Superior temporal gyrus (tissue), 1 donor: ENCODE data around the gene PMM2.
"Not testable (repeated sequence)": the region's sequence is repeated elsewhere in the genome, so short reads cannot be mapped to it uniquely, and the experiment has no call there.

Source experiments
- DNase-seq: peaks from one replicate; pipeline ENCODE4 v3.0.0-alpha.2; 2016; ENCODE audit errors: extremely low spot score

Gene PMM2

DNA sequence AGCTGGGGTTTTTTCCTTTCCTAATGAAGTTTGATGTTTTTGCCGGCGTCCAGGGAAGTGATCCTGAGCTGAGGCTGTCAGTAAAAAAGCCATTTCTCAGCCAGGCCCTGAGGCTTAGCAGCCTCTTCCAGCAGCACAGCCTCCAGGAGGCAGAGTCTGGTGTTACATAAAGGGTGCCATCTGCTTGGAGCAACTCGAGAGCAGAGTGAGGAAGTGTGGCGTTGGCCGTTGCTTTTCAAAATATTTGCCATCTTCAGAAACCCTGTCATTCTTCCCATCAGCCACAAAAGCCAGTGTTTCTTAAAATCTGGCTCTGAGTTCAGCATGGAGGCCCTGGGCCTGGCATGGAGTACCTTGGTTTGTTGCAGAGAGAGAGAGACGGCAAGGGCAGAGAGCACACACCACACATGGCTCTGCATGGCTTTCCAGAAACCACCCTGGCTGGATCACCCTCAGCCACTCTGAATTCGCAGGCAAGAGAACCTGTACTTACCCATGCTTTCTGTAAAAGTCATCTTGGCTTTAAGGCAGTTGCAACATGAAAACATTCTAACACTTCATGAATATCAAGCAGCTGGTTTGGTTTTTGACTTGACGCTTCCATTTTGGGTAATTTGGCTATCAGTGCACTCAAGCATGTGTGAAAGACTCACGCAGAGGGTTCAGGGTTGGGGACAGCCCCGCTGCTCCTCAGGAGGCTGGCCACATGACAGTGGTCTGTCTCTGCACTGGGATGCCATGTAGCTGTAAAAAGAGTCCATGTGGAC, 21.0 kb downstream of the PMM2 start:
- no peak for DNase-seq

DNA sequence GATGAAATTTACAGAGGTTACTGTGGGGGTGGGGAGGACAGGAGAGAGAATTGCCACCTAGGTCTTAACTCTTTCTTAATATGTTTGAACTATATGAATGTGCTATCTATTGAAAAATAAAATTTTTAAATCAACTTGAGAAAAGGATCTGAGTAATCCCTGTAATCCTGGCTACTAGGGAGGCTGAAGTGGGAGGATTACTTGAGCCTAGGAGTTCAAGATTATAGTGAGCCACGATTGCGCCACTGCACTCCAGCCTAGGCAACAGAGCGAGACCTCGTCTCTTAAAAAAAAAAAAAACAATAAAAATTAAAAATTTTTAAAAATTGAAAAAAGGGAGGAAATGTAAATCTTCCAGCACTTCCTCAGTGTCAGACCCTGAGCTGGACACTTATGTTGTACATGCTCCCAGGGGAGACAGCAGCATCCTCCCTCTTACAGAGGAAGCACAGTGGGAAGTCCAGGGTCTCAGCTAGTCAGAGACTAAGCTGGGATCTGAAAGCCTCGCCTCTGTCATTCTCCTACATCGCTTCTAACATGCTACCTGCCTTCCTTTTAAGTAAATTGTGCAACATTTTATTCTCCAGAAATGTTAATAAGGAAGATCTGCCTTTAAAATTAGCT, 21.9 kb downstream of the PMM2 start:
- DNase-seq, result no peak

DNA sequence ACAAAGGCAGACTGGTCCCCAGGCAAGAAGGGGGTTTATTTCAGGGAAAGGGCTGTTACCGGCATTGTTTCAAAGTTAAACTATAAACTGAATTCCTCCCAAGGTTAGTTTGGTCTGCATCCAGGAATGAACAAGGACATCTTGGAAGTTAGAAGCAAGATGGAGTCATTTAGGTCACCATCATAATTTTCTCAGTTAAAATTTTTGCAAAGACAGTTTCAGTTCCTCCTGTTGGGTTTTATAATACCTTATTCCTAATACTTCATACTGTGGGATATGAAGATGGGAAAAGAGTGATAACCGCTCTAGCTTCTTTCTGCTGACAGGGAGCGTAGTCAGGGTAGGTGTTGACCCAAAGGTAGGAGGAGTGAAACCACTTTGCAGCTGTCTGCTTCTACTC, 24.8 kb downstream of the PMM2 start:
- no peak for DNase-seq

DNA sequence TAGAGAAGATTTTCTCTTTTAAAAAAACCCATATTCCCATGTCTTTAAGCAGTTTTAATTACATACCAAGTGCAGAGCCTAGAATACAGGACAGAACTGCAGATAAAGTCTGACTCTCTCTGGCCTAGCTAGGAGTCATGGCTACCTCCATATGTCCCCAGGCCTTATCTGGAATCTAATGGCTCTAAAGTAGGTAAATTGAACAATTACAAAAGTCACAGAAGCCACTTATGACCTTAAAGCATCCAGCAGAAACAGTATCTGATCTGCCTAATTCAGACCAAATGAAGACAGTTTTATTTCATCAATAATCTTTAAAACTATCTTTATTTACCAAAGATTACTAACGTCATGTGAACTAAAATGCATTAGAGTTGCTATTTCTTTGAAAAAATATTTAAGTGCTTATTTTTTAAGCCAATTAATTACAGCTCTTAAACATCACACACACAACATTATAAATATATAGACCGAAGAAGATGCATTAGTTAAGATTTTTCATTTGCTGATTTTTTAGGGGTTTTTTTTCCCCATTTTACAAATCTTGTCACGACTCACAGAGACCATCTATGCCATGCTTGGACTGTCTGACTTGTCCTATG, 28.7 kb downstream of the PMM2 start:
- no peak for DNase-seq

DNA sequence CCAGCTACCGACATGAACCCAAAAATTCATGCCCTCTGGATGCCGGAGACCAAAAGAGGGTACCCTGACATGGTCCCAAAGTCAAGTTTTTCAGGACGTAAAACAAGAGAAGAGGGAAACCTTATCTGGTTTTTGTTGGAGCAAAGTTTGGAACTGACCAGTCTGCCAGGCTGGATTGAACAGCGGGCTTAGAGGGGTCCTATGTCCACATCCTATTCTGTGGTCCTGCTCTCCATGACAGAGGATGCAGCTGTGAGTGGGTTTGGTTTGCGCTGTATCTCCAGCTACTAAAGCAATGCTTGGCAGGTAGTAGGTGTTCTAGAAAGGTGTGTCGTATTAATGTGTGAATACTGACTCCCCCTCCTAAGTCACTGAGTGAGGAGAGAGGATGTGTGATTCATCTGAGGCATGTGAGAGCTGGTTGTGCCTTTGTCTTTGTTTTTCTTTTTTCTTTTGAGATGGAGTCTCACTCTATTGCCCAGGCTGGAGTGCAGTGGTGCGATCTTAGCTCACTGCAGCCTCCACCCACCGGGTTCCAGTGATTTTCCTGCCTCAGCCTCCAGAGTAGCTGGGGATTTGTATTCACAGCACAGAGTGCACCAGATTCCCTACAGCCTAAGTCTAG, 31.0 kb downstream of the PMM2 start:
- DNase-seq, result no peak

DNA sequence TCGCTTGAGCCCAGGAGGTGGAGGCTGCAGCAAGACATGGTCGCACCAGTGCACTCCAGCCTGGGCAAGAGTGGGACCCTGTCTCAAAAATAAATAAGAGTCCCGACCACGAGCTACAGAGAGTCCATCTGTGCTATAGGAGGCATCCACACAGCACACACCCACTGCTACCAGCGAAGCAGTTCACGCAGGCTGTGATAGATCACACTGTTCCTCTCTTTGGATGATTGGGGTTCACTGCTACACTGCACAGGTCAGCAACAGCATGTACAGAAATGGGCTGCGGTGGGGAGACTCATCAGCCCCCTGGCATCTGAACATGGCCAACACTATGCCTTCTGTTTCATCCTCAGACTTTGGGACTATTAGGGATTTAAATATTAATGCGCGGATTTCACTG, 33.8 kb downstream of the PMM2 start:
- no peak for DNase-seq

DNA sequence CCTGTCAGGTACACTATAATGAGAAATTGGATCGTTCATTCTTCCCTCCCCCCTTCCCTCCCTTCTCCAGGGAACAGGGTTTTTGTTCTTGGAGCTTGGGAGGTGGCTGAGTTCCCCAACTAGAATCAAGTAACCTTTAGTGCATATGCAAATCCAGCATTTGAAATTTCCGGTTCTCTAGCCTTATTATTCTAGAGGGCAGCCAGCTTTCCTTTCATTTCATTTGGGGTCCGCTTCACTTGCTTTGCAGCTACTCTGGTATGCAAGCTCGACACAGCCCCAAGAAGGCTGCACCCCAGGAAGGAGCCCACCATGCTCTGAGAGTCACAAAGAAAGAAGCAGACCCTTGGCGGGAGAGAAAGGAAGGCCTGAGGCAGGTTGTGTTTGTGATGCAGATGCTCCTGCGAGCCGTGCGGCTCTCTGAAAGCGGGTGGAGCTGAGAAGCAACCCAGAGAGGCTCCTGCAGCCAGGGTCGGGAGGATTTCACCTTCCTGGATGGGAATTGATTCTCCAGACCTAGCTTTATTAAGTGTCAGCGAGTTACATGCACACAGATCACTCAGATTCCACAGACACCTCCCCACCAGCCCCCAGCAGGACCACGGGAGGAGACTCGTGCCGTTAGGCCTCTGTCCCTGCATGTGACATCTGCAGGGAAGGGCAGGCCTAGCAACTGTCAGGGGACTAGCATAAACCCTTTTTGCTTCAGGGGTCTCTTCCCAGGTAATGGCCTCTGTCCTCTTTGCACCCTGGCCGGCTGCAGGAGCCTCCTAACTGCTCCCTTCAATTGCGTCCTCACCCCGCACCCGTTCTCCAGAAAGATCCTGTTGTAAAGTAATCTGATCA, 34.5 kb downstream of the PMM2 start:
- DNase-seq, result no peak

DNA sequence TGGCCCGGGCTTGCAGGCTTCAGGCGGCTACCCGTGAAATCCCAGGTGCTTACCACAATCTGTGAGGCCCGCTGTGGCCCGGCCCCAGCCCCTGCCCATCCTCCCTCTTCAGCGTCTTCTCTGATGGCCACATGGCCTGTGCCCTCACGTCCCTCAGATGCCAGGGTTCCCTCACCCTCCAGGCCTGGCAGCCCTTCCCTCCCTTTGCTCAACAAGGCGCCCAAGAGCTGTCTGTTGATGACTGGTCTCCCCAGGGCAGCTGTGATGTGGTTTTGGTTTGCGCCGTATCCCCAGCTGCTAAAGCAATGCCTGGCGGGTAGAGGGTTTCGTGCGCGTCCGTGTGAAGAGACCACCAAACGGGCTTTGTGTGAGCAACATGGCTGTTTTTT, 35.1 kb downstream of the PMM2 start:
- DNase-seq, result no peak

DNA sequence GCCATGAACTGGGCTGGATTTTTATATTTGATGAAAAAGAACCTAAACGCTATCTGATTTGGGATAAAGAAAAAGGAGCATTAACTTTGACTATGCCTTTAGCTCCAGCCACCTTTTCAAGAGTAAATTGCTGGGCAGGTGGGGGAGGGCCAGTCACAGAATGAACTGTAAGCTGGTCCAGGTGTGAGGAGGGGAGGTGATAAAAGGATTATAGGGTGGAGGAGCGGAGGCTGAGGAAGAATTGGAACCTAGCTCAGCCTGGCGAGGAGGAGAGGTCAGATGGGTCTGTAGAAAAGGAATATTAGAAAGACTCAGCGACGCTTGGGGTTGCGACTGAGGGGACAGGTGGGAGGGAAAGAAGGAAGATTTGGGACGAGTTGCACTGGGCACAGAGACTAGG, 39.2 kb downstream of the PMM2 start:
- DNase-seq, result not testable (repeated sequence)

DNA sequence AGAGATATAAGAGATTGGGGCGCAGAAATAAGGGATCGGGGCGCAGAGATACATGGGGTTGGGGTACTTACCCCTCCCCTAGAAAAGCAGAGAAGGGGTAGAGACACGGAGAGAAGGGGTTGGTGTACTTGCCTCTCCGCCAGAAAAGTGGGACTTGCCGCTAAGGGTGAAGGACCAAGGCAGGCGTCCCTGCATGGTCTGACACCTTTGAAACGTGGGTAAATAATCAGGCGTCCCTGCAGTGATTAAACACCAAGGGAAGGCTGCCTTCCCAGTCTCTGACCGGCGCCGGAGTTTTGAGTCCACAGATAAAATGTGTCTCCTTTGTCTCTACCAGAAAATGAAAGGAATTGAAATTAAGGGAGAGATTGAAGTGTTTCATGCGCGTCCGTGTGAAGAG, 40.0 kb downstream of the PMM2 start:
- not testable (repeated sequence) for DNase-seq

DNA sequence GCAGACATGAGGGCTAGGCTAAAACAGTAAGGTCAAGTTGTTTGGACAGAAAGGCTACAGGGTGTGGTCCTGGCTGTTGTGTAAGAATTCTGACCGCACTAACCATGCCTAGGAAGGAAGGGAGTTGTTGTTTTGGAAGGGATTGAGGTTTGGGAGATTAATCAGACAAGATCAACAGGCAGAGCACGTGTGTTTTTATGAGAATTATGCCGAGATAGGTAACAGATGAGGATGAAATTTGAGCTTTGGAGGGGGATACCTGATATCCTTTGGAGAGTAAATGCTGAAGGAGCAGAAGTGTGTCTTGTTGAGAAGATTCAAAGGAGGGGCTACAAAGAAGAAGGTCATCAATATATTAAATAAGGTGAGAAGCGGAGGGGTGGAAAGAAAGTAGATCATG, 44.4 kb downstream of the PMM2 start:
- not testable (repeated sequence) for DNase-seq

DNA sequence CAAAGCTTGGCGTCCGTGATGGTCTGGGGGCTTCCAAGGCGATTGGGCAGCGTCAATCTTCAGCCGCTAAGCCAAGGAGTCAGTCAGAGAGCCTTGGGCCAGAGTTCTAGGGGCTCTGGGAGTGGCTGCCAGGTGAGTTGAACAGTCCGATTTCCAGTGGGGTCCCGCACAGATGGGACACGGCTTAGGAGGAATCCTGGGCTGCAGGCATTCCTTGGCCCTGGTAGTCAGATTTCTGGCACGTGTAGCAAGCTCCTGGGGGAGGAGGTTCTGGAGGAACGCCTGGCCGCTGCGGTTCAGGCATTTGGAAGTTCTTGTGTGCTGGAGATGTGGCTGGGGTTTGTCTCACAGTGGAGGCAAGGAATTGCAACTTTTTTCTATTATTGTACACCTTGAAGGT, 45.7 kb downstream of the PMM2 start:
- DNase-seq, result not testable (repeated sequence)

DNA sequence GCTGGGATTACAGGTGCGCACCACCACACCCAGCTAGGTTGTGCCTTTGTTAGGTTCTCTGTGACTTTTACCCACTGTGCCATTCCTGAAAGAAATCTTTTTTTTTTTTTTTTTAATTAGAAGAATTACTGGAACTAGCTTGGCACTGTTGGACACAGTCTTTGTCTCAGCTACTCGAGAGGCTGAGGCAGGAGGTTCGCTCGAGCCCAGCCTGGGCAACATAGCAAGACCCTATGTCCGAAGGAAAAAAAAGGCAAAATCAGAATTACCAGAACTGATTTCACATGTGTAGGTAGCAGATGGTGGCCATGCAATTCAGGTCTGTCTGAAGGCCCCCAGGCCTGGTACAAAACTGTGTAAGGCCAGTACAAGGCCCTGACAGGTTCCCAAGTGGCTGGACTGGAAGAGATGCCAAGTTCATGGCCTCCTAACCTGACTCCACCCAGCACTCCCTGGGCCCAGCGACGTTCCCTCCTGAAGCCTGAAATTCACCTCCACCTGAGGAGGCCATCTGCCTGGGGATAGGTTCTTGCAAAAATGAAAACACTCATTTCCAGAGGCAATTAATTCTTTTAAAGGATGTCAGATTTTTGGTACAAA, 48.2 kb downstream of the PMM2 start:
- DNase-seq, result no peak

DNA sequence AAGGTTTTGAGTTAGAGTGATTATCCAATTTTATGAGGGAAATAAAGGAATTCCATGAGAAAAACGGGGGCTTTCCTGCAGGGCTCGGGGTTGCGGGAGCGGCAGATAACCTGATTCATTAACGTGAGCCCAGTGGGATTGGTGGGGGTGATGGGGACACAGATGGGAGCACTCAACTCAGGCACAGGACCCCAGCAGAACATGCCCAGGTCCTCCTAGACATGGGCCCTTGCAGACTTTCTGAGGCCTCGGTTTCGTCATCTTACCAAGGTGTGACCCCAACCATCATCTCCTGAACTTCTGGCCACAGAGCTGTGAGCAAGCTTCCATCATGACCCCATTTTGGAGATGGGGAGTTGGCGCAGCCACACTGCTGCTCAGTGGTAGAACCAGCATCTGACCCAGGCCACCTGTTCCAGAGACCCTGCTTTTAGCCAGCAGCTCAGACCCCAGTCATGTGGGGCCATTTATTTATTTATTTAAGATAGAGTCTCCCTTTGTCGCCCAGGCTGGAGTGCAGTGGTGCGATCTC, 48.8 kb downstream of the PMM2 start:
- no peak for DNase-seq

DNA sequence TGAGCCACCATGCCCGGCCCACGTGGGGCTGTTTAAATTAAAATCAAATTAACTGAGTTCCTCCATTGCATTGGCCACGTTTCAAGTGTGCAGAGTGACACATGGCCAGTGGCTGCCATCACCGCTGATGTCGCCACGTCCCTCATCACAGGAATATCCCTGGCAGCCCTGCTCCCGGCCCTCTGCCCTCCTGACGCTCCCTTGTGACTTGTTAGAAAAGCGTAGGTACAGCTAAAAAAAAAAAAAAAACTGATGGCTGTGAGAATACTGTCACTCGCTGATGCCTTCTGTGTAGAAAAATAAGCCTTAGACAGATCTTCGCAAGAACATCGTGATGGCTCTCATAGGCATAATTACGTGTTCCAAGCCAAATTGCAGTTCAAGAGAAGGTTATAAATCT, 49.5 kb downstream of the PMM2 start:
- DNase-seq, result no peak

DNA sequence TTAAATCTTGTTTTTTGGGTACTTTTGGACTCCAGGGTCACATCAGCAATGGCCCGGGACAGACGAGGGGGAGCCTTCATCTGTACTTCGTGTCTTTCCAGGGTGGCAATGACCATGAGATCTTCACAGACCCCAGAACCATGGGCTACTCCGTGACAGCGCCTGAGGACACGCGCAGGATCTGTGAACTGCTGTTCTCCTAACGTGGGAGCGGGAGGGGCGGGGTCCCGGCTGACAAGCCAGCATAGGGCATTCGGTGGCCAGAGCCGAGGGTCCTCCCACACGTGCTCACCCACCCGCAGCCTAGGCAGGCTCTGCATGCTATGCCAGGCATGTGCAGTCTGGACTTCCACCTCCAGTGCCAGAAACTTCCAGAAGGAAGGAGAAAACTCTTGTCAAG, 50.0 kb downstream of the PMM2 start:
- DNase-seq, result no peak

DNA sequence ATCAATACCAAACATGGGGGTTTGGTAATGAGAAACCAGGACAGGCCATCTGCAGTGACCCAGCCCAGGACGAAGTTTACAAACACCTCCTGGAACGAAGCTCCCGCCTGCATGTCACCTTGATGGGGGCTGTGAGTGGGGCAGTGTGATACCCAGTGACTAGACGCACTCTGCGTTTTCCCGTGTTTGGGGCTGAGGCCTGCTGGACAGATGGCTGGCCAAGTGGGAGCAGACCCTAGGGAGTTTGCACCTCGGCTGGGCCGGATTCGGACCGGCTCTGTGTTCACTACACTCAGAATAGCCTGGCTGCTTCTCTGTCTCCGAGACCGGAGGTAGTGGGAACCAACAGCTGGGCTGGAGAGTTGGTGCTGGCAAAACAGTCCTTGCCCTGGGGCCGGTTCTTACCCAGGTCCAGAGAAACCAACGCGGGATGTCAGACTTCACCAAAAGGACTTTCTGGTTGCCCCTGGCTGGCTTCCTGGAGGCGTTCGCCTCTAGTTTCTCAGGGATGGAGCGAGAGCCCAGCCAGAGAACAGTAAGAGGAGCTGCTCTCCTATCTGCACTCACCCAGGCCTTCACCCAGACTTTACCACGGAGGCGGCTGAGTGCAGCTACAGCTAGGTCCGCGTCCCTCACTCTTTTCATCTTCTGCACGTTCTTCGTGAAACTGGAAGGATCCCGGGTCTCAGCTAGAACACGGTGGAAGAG, 50.7 kb downstream of the PMM2 start:
- no peak for DNase-seq

DNA sequence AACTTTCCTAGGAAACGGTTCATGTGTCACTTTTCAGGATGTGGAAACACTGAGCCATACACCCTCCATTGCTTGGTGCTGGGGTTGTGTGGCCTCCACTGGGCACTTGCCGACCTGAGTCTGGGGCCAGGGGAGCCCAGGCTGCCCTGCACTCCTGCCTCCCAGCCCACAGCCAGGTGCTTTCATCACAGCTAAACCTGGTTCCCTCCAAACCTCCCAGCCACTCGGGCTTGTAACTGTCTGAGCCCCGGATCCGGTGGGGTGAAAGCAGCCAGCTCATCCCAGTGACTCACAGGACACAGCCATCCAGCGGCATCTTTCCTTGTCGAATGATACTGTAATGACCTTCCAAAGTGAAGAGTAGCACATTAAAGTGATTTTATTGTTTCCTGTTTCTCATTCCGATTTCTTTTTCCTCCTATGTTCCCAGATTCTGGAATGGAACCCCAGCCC, 51.3 kb downstream of the PMM2 start:
- no peak for DNase-seq

DNA sequence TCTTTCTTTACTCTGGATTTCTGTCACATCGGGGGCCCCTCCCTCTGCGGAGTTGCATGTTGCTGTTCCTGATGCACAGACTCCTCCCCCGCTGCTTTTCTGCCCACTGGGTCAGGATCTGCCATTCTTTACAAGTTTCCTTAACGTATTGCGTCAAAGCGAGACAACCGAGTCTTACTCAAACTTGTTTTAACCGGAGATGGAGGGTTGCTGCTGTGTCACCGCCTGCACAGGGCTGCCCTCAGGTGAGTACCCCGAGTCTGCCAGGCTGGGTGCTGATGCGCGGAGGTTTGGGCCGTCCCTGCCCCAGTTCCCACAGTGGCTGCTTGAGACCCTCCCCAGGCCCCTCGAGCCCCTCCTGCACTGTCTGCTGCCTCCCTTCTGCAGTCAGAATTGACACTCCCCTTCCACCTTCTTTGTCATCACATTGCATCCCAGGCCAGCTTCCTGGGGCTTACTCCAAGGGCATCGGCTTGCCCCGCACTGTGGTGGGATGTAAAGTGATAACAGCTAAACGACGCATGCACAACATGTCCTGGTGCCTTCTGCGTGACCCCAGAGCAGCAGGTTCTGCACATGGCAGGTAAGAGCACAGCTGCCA, 51.9 kb downstream of the PMM2 start:
- no peak for DNase-seq

DNA sequence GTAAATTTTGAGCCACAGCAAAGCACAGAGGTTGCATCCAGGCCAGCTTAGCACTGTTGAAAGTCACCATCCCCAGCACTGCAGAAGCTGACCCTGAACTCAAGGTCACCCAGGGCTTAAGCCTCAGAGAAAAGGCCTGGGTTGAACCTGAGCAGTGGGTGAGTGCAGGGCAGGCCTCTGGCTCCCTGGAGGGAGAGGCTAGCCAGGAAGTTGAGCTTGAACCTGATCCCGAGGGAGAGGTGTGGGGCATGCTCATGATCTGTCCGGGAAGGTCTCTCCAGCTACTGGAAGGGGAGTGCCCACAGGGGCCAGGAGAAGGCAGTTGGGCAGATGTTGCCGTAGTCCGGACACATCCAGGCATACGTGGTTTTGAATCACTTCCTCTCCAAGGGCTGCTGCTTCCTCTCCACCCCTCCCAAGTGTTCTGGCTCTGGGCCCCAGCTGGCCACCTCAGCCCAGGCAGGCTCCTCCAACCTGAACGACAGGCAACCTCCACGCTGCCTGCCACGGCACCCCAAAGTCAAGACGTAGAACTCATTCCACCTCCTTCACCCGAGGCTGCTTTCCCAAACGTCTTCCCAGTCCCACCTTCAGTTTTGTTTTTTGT, 52.7 kb downstream of the PMM2 start:
- no peak for DNase-seq
